GM06990 (cell line): ENCODE data around the gene UPK1A.

Experiments
- DNase-seq: peaks from one replicate; pipeline ENCODE4 v3.0.0-alpha.2; 2011; ENCODE audit not compliant: insufficient read length; ENCODE audit errors: extremely low read depth
- H3K27me3 ChIP-seq: replicated peaks from 2 replicates; pipeline ENCODE4 v1.6.0; 2011; ENCODE audit warnings: low read length; ENCODE audit not compliant: control insufficient read depth, insufficient read depth
- H3K36me3 ChIP-seq: 2 replicates; pipeline ENCODE4 v1.5.1; 2011; ENCODE audit warnings: low read length; ENCODE audit not compliant: control insufficient read depth, insufficient read depth
- H3K4me3 ChIP-seq: replicated peaks from 2 replicates; pipeline ENCODE4 v1.5.1; 2011; ENCODE audit warnings: low read depth, mild to moderate bottlenecking, control low read depth, low read length
- TF ChIP-seq, protein P1 (sequence below): IDR thresholded peaks from 2 replicates; pipeline ENCODE4 v1.5.1; 2011; ENCODE audit warnings: low read length, control low read depth, mild to moderate bottlenecking, inconsistent platforms; ENCODE audit not compliant: insufficient read depth, poor library complexity, severe bottlenecking

Gene UPK1A

DNA sequence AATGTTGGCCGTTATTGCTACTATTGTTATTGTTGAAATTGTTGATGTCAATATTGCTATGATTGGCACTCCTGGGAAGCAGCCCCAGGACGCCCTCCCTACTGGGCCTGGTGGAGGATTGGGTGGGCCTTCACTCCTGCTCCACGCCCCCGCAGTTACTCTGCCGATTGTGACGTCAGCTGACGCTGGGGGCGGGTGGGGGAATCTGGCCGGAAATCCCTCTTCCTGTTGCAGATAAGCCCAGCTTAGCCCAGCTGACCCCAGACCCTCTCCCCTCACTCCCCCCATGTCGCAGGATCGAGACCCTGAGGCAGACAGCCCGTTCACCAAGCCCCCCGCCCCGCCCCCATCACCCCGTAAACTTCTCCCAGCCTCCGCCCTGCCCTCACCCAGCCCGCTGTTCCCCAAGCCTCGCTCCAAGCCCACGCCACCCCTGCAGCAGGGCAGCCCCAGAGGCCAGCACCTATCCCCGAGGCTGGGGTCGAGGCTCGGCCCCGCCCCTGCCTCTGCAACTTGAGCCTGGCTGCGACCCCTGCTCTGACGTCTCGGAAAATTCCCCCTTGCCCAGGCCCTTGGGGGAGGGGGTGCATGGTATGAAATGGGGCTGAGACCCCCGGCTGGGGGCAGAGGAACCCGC is 24.7 kb upstream of the UPK1A start, which contains the start of gene ETV2:
Gene ETV2, plus strand, starts transcription at position 231 of the 637 bp plus-strand sequence. CDS start 716 bp downstream, outside the sequence.
- peaks cover 15% of the 10 kb centered on the region for H3K36me3 ChIP-seq
- TF ChIP-seq, protein P1, sequence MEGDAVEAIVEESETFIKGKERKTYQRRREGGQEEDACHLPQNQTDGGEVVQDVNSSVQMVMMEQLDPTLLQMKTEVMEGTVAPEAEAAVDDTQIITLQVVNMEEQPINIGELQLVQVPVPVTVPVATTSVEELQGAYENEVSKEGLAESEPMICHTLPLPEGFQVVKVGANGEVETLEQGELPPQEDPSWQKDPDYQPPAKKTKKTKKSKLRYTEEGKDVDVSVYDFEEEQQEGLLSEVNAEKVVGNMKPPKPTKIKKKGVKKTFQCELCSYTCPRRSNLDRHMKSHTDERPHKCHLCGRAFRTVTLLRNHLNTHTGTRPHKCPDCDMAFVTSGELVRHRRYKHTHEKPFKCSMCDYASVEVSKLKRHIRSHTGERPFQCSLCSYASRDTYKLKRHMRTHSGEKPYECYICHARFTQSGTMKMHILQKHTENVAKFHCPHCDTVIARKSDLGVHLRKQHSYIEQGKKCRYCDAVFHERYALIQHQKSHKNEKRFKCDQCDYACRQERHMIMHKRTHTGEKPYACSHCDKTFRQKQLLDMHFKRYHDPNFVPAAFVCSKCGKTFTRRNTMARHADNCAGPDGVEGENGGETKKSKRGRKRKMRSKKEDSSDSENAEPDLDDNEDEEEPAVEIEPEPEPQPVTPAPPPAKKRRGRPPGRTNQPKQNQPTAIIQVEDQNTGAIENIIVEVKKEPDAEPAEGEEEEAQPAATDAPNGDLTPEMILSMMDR, result no peak
- H3K27me3 ChIP-seq, result no peaks in the 10 kb centered on the region
- H3K4me3 ChIP-seq, result peak within 1 kb of the TSS; percentile 8; the same call in 1 of the 2 replicates
- peak; percentile 73 for DNase-seq

DNA sequence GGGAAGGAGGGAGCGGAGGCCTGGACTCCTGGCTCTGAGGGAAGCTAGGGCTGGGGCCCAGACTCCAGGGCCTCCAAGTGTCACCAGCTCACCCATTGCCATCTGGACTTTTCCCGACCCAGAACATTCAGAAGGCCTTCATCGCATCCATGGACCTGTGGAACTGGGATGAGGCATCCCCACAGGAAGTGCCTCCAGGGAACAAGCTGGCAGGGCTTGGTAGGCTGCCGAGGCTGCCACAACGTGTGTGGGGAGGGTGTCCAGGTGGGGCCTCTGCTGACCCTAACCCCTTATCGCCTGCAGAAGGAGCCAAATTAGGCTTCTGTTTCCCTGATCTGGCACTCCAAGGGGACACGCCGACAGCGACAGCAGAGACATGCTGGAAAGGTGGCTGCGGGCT is 24.0 kb upstream of the UPK1A start:
- DNase-seq, result no peak
- Histone ChIP-seq H3K36me3 (peaks cover 9% of the 10 kb centered on the region), H3K27me3 (no peaks in the 10 kb centered on the region), H3K4me3 (no peak overlapping the region)
- TF ChIP-seq, protein P1, result no peak

- H3K4me3 ChIP-seq, result peak overlapping the region; percentile 64
- TF ChIP-seq, protein P1, result no peak
- no peak for DNase-seq
- no peaks in the 10 kb centered on the region for H3K27me3 ChIP-seq
- H3K36me3 ChIP-seq, result peaks cover 5% of the 10 kb centered on the region
Observed at GRCh38 chr19:35642798-35643254, 23.5 kb upstream of the UPK1A start.

DNA sequence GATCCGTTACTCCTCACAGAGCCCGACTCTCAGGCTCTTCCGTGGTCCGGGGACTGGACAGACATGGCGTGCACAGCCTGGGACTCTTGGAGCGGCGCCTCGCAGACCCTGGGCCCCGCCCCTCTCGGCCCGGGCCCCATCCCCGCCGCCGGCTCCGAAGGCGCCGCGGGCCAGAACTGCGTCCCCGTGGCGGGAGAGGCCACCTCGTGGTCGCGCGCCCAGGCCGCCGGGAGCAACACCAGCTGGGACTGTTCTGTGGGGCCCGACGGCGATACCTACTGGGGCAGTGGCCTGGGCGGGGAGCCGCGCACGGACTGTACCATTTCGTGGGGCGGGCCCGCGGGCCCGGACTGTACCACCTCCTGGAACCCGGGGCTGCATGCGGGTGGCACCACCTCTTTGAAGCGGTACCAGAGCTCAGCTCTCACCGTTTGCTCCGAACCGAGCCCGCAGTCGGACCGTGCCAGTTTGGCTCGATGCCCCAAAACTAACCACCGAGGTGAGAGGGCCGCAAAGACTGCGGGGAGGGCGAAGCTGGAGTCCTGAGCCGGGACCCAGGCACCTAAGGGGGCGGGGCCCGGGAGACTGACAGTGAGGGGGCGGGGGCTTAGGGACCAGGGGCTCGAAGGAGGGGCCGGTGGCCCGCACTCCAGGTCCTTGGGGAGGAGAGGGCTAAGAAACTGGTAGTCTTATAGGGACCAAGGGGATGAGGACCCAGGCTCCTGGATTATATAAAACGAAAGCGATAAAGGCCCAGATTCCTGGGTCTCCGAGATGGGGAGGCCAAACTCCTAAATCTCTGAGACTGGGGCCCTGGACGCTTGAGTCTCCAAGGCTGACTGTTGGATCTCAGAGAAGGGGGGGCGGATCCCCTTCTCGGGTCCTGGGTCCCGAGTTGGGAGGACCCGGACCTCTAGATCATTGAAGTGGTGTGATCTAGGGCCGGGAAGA is 22.8 kb upstream of the UPK1A start:
- Histone ChIP-seq H3K27me3 (no peaks in the 10 kb centered on the region), H3K36me3 (no peaks in the 10 kb centered on the region), H3K4me3 (peak overlapping the region; percentile 64)
- DNase-seq, result peak; percentile 95
- TF ChIP-seq, protein P1, result no peak

- Histone ChIP-seq H3K27me3 (no peaks in the 10 kb centered on the region), H3K36me3 (no peaks in the 10 kb centered on the region), H3K4me3 (peak overlapping the region; percentile 64)
- peak; percentile 95 for DNase-seq
- TF ChIP-seq, protein P1, result no peak
Observed at GRCh38 chr19:35644206-35644986, 21.9 kb upstream of the UPK1A start.
